Caco-2 (cell line): ENCODE data around the gene CCSAP. TPM values are rescaled to one million over a fixed set of nuclear protein-coding genes. Genes with fewer than 3 reads are reported as not detected.

Source experiments
- BruUV-seq: library from RNA; stranded (reverse); fragments of 400-500 nt; replicated peaks from 2 replicates; lab custom pipeline; 2021; lab: Mats Ljungman, UMichigan
- CTCF ChIA-PET: fragments of 300-600 bp; sonication (Branson Sonifier 250); formaldehyde crosslinking; loops from one replicate; lab custom pipeline; 2022; ENCODE audit warnings: antibody characterized with exemption; lab: Charles Lee
- POLR2A ChIA-PET: fragments of 300-600 bp; sonication (Branson Sonifier 250); formaldehyde crosslinking; loops from one replicate; lab custom pipeline; 2022; ENCODE audit warnings: antibody characterized with exemption; lab: Charles Lee
- DNase-seq, 2 experiments: peaks; one replicate each; pipeline versions ENCODE4 v3.0.0 to v3.0.0-alpha.2; 2020 to 2022
- H3K27me3 ChIP-seq: replicated peaks from 2 replicates; pipeline ENCODE4 v1.6.0; 2011; ENCODE audit warnings: low read length; ENCODE audit not compliant: control insufficient read depth, insufficient read depth
- H3K36me3 ChIP-seq: 2 replicates; pipeline ENCODE4 v1.5.1; 2011; ENCODE audit warnings: low read length; ENCODE audit not compliant: control insufficient read depth, insufficient read depth
- H3K4me1 ChIP-seq: fragments of 250-450 bp; sonication (Bioruptor Pico); 2 replicates; pipeline ENCODE4 v1.5.1; 2020; ENCODE audit warnings: mild to moderate bottlenecking
- H3K4me3 ChIP-seq: 2 replicates; pipeline ENCODE4 v1.5.1; 2011; ENCODE audit warnings: low read depth, mild to moderate bottlenecking, control low read depth, low read length
- H3K9me3 ChIP-seq: fragments of 250-450 bp; sonication (Bioruptor Pico); 2 replicates; pipeline ENCODE4 v1.5.1; 2020; ENCODE audit warnings: mild to moderate bottlenecking, moderate library complexity
- H3K27ac Mint-ChIP-seq: one replicate; pipeline ENCODE4 v1.8.0; 2022; ENCODE audit warnings: mixed read lengths; ENCODE audit not compliant: unreplicated experiment
- H3K27me3 Mint-ChIP-seq: one replicate; pipeline ENCODE4 v1.8.0; 2022; ENCODE audit warnings: mixed read lengths; ENCODE audit not compliant: insufficient read depth, unreplicated experiment
- H3K36me3 Mint-ChIP-seq: one replicate; pipeline ENCODE4 v1.8.0; 2022; ENCODE audit warnings: mild to moderate bottlenecking, mixed read lengths; ENCODE audit not compliant: insufficient read depth, unreplicated experiment
- H3K4me1 Mint-ChIP-seq: one replicate; pipeline ENCODE4 v1.8.0; 2022; ENCODE audit warnings: low read depth, mixed read lengths; ENCODE audit not compliant: unreplicated experiment
- H3K4me3 Mint-ChIP-seq: one replicate; pipeline ENCODE4 v1.8.0; 2022; ENCODE audit warnings: mild to moderate bottlenecking, moderate library complexity, mixed read lengths; ENCODE audit not compliant: unreplicated experiment
- H3K9me3 Mint-ChIP-seq: one replicate; pipeline ENCODE4 v1.8.0; 2022; ENCODE audit warnings: mixed read lengths; ENCODE audit not compliant: unreplicated experiment
- CTCF ChIP-seq, 2 experiments: fragments of 200-600 bp in 1 of 2; IDR thresholded peaks; 1 replicate in 1 of 2; 2 replicates in 1 of 2; pipeline versions ENCODE4 v1.5.1 to v1.8.0; 2011 to 2022; ENCODE audit warnings: antibody characterized with exemption in 1 of 2, control low read depth in 1 of 2, inconsistent platforms in 1 of 2, low read depth in 1 of 2, low read length in 1 of 2, mild to moderate bottlenecking in 1 of 2, moderate library complexity in 1 of 2; ENCODE audit not compliant: insufficient read depth in 1 of 2, severe bottlenecking in 1 of 2, unreplicated experiment in 1 of 2
- intact Hi-C: fragments of 100-400 bp; cut with micrococcal nuclease; formaldehyde crosslinking; loops from one replicate; pipeline ENCODE4 v1.10.0; 2022; ENCODE audit not compliant: unreplicated experiment
- total RNA-seq: library from RNA; stranded (reverse); gene quantifications from 2 replicates; pipeline ENCODE4 v1.2.3, GENCODE V29; 2022

Gene CCSAP
- total RNA-seq, 1 experiment from 2014 or later = 11.3 TPM

GRCh38 chr1:229344139-229344538, 1.3 kb upstream of the CCSAP start:
- peaks cover 9% of the 10 kb centered on the region for H3K9me3 Mint-ChIP-seq
- intact Hi-C loops = no loop called here

GRCh38 chr1:229341774-229342655, 832 bp downstream of the CCSAP start:
- CTCF ChIA-PET = interaction anchor here (0.6 to 0.7 kb wide), 2 partner anchors 140 to 842 kb away, joined by 3 to 4 read pairs; no protein-coding TSS in a partner anchor
- no peaks in the 10 kb centered on the region for H3K9me3 ChIP-seq
- Mint-ChIP-seq H3K27ac (peak overlapping the region; percentile 80), H3K4me3 (peak overlapping the region; percentile 88), H3K27me3 (no peaks in the 10 kb centered on the region), H3K9me3 (peaks cover 9% of the 10 kb centered on the region), H3K36me3 (no peaks in the 10 kb centered on the region), H3K4me1 (peaks cover 16% of the 10 kb centered on the region)
- peaks cover 19% of the 10 kb centered on the region; the same call in 1 of the 2 replicates for H3K4me1 ChIP-seq
- BruUV-seq = no TSS peak
- H3K27me3 ChIP-seq = no peaks in the 10 kb centered on the region
- H3K4me3 ChIP-seq = peak overlapping the region; percentile 99
- no peaks in the 10 kb centered on the region for H3K36me3 ChIP-seq
- intact Hi-C loops = loop anchor here (1.0 to 2.0 kb wide), 2 partner anchors 43 to 72 kb away; no protein-coding TSS in a partner anchor
- no peak for TF ChIP-seq CTCF (IDR thresholded peaks at IDR 0.05; ENCODE audit: insufficient read depth in 1 of 2, low read depth in 1 of 2, low read length in 1 of 2, severe bottlenecking in 1 of 2, unreplicated experiment in 1 of 2)
- peak; percentile 89 to 91 for DNase-seq
- POLR2A ChIA-PET = interaction anchor here (0.6 kb wide), 1 partner anchor 24 kb away, joined by 7 read pairs; no protein-coding TSS in a partner anchor

More at GRCh38 chr1:229344139-229344538, 1.3 kb upstream of the CCSAP start:
- H3K4me3 Mint-ChIP-seq = peak overlapping the region; percentile 88
- H3K27ac Mint-ChIP-seq = no peak overlapping the region
- no peak for TF ChIP-seq CTCF (IDR thresholded peaks at IDR 0.05; ENCODE audit: insufficient read depth in 1 of 2, low read depth in 1 of 2, low read length in 1 of 2, severe bottlenecking in 1 of 2, unreplicated experiment in 1 of 2)
- ChIA-PET CTCF (no interaction called here), POLR2A (no interaction called here)
- H3K4me1 ChIP-seq = peaks cover 13% of the 10 kb centered on the region; the same call in 1 of the 2 replicates
- H3K27me3 ChIP-seq = no peaks in the 10 kb centered on the region
- H3K36me3 ChIP-seq = no peaks in the 10 kb centered on the region
- H3K27me3 Mint-ChIP-seq = no peaks in the 10 kb centered on the region
- no TSS peak for BruUV-seq
- H3K4me1 Mint-ChIP-seq = peaks cover 15% of the 10 kb centered on the region
- no peak for DNase-seq
- no peaks in the 10 kb centered on the region for H3K9me3 ChIP-seq
- H3K4me3 ChIP-seq = no peak overlapping the region
- H3K36me3 Mint-ChIP-seq = no peaks in the 10 kb centered on the region

DNA sequence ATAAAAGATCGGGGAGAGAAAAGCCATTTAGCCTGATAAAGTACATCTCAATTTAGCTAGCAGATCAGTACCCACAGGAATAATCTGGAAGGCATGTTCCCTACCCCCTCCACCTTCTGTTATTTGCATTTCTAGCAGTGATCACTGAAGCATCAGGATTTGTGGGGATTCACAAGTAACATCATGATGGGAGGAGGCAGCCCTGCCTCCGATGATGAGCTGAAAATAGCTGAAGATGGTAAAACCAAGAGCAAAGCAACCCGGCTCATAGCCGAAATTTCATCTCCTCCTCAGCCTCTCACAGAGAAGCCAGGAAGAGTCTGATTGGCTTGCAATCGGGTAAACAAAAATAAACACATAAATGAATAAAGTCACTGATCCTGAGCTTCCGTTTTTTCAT, 2.4 kb downstream of the CCSAP start:
- no peak for DNase-seq
- H3K4me3 ChIP-seq = no peak overlapping the region
- POLR2A ChIA-PET = no interaction called here
- H3K4me3 Mint-ChIP-seq = peak overlapping the region; percentile 88
- BruUV-seq = no TSS peak
- TF ChIP-seq CTCF (IDR thresholded peaks at IDR 0.05; ENCODE audit: insufficient read depth in 1 of 2, low read depth in 1 of 2, low read length in 1 of 2, severe bottlenecking in 1 of 2, unreplicated experiment in 1 of 2) = no peak
- no peaks in the 10 kb centered on the region for H3K27me3 Mint-ChIP-seq
- H3K27ac Mint-ChIP-seq = no peak overlapping the region
- peaks cover 21% of the 10 kb centered on the region for H3K4me1 Mint-ChIP-seq
- no peaks in the 10 kb centered on the region for H3K9me3 ChIP-seq
- no peaks in the 10 kb centered on the region for H3K27me3 ChIP-seq
- peaks cover 19% of the 10 kb centered on the region; the same call in 1 of the 2 replicates for H3K4me1 ChIP-seq
- peaks cover 9% of the 10 kb centered on the region for H3K9me3 Mint-ChIP-seq
- no peaks in the 10 kb centered on the region for H3K36me3 ChIP-seq
- CTCF ChIA-PET = interaction anchor here (0.7 kb wide), 1 partner anchor 11 kb away, joined by 3 read pairs; no protein-coding TSS in a partner anchor
- H3K36me3 Mint-ChIP-seq = peaks cover 6% of the 10 kb centered on the region
- intact Hi-C loops = no loop called here
